B cell (primary cell): ENCODE results near the gene GBA2. TPM values are rescaled to one million over a fixed set of nuclear protein-coding genes. Genes with fewer than 3 reads are reported as not detected.

Experiments
- ATAC-seq: fragments of 200-7000 bp; cut with Tn5 transposase; one replicate; pipeline ENCODE4 v1.10.0; 2021; ENCODE audit warnings: low read depth, mild to moderate bottlenecking, moderate number of reproducible peaks, moderate library complexity
- CTCF ChIA-PET: fragments of 350-600 bp; sonication (Branson Sonifier 250); formaldehyde crosslinking; loops from one replicate; lab custom pipeline; 2021; ENCODE audit warnings: antibody characterized with exemption, inconsistent platforms; lab: Charles Lee
- POLR2A ChIA-PET: fragments of 350-600 bp; sonication (Branson Sonifier 250); formaldehyde crosslinking; loops from one replicate; lab custom pipeline; 2021; ENCODE audit warnings: antibody characterized with exemption; lab: Charles Lee
- DNase-seq: peaks from one replicate; pipeline ENCODE4 v3.0.0; 2013
- H2AFZ ChIP-seq: 2 replicates; pipeline ENCODE4 v1.6.1; 2012; ENCODE audit warnings: mild to moderate bottlenecking, low read depth, low read length; ENCODE audit not compliant: insufficient read depth, poor library complexity, severe bottlenecking
- H3K27ac ChIP-seq, 2 donors: 1 replicate in 1 of 2; 2 replicates in 1 of 2; pipeline ENCODE4 v1.5.1; 2012 to 2013; ENCODE audit warnings: low read length in 2 of 2, mild to moderate bottlenecking in 2 of 2, moderate library complexity in 1 of 2
- H3K27me3 ChIP-seq, 4 experiments: fragments of 200-600 bp in 1 of 4; sonication (generic) in 1 of 4; replicated peaks in 1 of 4; 1 replicate in 2 of 4; 2 replicates in 2 of 4; pipeline versions ENCODE4 v1.6.1 to v1.7.0; 2013 to 2016; ENCODE audit warnings: low read length in 3 of 4, mild to moderate bottlenecking in 2 of 4, mixed read lengths in 1 of 4, moderate library complexity in 1 of 4; ENCODE audit not compliant: insufficient read depth in 4 of 4, control insufficient read depth in 3 of 4; ENCODE audit errors: control extremely low read depth in 1 of 4
- H3K36me3 ChIP-seq, 2 experiments: replicated peaks in 1 of 2; 1 replicate in 1 of 2; 2 replicates in 1 of 2; pipeline versions ENCODE4 v1.6.1 to v1.7.1; 2013; ENCODE audit warnings: low read length in 1 of 2; ENCODE audit not compliant: insufficient read depth in 2 of 2, control insufficient read depth in 1 of 2; ENCODE audit errors: control extremely low read depth in 1 of 2, extremely low read depth in 1 of 2
- H3K4me1 ChIP-seq, 2 donors: fragments of 200-600 bp in 1 of 2; sonication (generic) in 1 of 2; 1 replicate in 1 of 2; 2 replicates in 1 of 2; pipeline versions ENCODE4 v1.5.1 to v1.6.1; 2013 to 2017; ENCODE audit warnings: low read length in 2 of 2; ENCODE audit not compliant: control insufficient read depth in 2 of 2, insufficient read depth in 2 of 2
- H3K4me2 ChIP-seq: replicated peaks from 2 replicates; pipeline ENCODE3; 2012; ENCODE audit warnings: mild to moderate bottlenecking, low read depth, low read length; ENCODE audit not compliant: poor library complexity, severe bottlenecking
- H3K4me3 ChIP-seq, 5 experiments: fragments of 200-600 bp in 1 of 5; sonication (generic) in 1 of 5; 1 replicate in 3 of 5; 2 replicates in 2 of 5; pipeline versions ENCODE4 v1.5.1 to v1.7.0; 2011 to 2016; ENCODE audit warnings: low read length in 4 of 5, mild to moderate bottlenecking in 4 of 5, low read depth in 2 of 5, control low read depth in 1 of 5, moderate library complexity in 1 of 5; ENCODE audit not compliant: insufficient read depth in 1 of 5; ENCODE audit errors: control extremely low read depth in 1 of 5, extremely low read depth in 1 of 5
- H3K79me2 ChIP-seq: fragments of 200-600 bp; sonication (generic); one replicate; pipeline ENCODE4 v1.6.0; 2016; ENCODE audit warnings: low read length; ENCODE audit not compliant: control insufficient read depth, insufficient read depth
- H3K9ac ChIP-seq: fragments of 200-600 bp; sonication (generic); 2 replicates; pipeline ENCODE4 v1.6.1; 2017; ENCODE audit warnings: mild to moderate bottlenecking, low read length, moderate library complexity
- H3K9me3 ChIP-seq, 3 donors: one replicate each; pipeline versions ENCODE4 v1.6.1 to v1.7.1; 2013; ENCODE audit warnings: low read length in 2 of 3; ENCODE audit not compliant: control insufficient read depth in 2 of 3, insufficient read depth in 1 of 3; ENCODE audit errors: control extremely low read depth in 1 of 3
- H4K20me1 ChIP-seq: 2 replicates; pipeline ENCODE4 v1.6.0; 2012; ENCODE audit warnings: mild to moderate bottlenecking, low read length; ENCODE audit not compliant: insufficient read depth, control insufficient read depth, poor library complexity, severe bottlenecking
- H3K27ac Mint-ChIP-seq: one replicate; pipeline ENCODE4 v1.8.0; 2021; ENCODE audit warnings: mixed read lengths
- H3K27me3 Mint-ChIP-seq: one replicate; pipeline ENCODE4 v1.8.0; 2021; ENCODE audit warnings: mixed read lengths
- H3K4me1 Mint-ChIP-seq: one replicate; pipeline ENCODE4 v1.8.0; 2021; ENCODE audit warnings: mixed read lengths
- H3K4me3 Mint-ChIP-seq: one replicate; pipeline ENCODE4 v1.8.0; 2021; ENCODE audit warnings: mixed read lengths
- H3K9me3 Mint-ChIP-seq: one replicate; pipeline ENCODE4 v1.8.0; 2022; ENCODE audit warnings: mixed read lengths; ENCODE audit not compliant: insufficient read depth
- CTCF ChIP-seq: fragments of 200-600 bp; IDR thresholded peaks from one replicate; pipeline ENCODE4 v1.8.0; 2022; ENCODE audit warnings: antibody characterized with exemption, mild to moderate bottlenecking
- EZH2 ChIP-seq: IDR thresholded peaks from 2 replicates; pipeline ENCODE4 v1.6.1; 2012; ENCODE audit warnings: borderline replicate concordance, low read depth, mild to moderate bottlenecking, moderate library complexity, low read length; ENCODE audit not compliant: insufficient read depth, poor library complexity, severe bottlenecking
- WGBS: methylation state at CpG from one replicate; pipeline ENCODE4 v1.1.5; 2013; ENCODE audit warnings: missing lambda C conversion rate; ENCODE audit not compliant: insufficient coverage; 5-methylcytosine and 5-hydroxymethylcytosine counted together
- intact Hi-C: fragments of 100-400 bp; cut with micrococcal nuclease; formaldehyde crosslinking; loops from one replicate; pipeline ENCODE4 v1.10.0; 2022
- polyA plus RNA-seq: library from polyadenylated mRNA; depleted of rRNA; stranded (reverse); fragments of >200 nt; gene quantifications from 2 replicates; pipeline ENCODE4 v1.2.3, GENCODE V29; 2012
- total RNA-seq, 2 donors: library from RNA; stranded (reverse); fragments of 120-200 nt in 1 of 2; gene quantifications; 1 replicate in 1 of 2; 2 replicates in 1 of 2; pipeline versions ENCODE4 v1.2.3 to v1.2.4, GENCODE V29; 2013 to 2022

The GBA2 gene
- total and polyA plus RNA-seq, 2 donors (not counting 1 experiment from before 2014, with no cell fraction given): 114 to 137 TPM

DNA sequence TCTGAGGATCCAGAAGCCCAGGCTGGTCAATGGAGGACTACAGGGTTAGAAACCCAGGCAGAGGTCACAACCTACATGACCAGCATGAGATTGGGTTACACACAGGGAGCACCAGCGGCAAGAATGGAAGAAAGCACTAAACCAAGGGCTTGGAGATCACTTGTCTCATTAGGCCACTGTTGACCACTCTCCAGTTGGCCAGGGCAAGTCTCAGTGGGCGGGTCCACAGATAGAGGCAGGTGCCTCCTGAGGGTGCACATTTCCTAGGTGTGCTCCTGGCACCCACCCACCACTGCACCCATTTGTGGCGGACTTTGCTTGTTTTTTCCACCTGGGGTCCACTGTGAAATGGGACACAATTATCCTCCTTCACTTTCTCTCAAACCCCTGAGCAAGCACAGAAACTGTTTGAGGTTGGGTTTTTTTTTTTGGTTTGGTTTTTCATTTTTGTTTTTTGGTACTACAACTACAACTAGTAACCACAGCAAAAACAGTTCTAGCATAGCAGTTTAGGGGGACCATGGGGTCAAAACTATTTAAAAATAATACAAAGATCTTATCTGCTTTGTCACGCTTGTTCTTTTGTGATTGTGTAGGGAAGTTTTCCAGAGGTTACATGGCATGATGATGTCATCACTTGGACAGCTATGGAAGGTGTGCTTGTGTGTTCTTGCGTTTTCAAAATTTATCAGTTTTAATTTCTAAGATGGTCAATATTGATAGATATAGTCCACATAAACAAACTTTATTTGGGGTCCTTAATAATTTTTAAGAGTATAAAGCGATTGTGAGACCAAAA, 48.5 kb upstream of the GBA2 start:
- H3K4me3 ChIP-seq: no peak overlapping the region
- no peak overlapping the region for H3K4me3 Mint-ChIP-seq
- H4K20me1 ChIP-seq: no peaks in the 10 kb centered on the region
- no peaks in the 10 kb centered on the region for H3K9me3 ChIP-seq
- H3K36me3 ChIP-seq: peaks cover 0 to 3% of the 10 kb centered on the region in 2 experiments
- WGBS: 98% methylated on average over 2 of the region's 6 CpGs
- intact Hi-C loops: no loop called here
- TF ChIP-seq EZH2 (no peak), CTCF (no peak)
- no peaks in the 10 kb centered on the region for H3K4me1 Mint-ChIP-seq
- no peaks in the 10 kb centered on the region for H3K27me3 ChIP-seq
- no peaks in the 10 kb centered on the region for H3K27me3 Mint-ChIP-seq
- H3K79me2 ChIP-seq: no peaks in the 10 kb centered on the region
- CTCF ChIA-PET: interaction anchor here (1.4 to 2.3 kb wide), 3 partner anchors 29 to 84 kb away, joined by 4 to 9 read pairs (median 6); no protein-coding TSS in a partner anchor
- H3K4me2 ChIP-seq: no peak overlapping the region
- POLR2A ChIA-PET: interaction anchor here (0.6 kb wide), 1 partner anchor 691 kb away, joined by 3 read pairs; no protein-coding TSS in a partner anchor
- H3K4me1 ChIP-seq: no peaks in the 10 kb centered on the region
- no peak overlapping the region for H3K9ac ChIP-seq
- H3K27ac Mint-ChIP-seq: no peak overlapping the region
- no peak for ATAC-seq
- no peak for DNase-seq
- H2AFZ ChIP-seq: no peak overlapping the region
- H3K9me3 Mint-ChIP-seq: no peaks in the 10 kb centered on the region
- no peak overlapping the region for H3K27ac ChIP-seq

GRCh38 chr9:35795695-35796094, 46.7 kb upstream of the GBA2 start:
- DNase-seq (no peak), ATAC-seq (no peak)
- H3K4me2 ChIP-seq: no peak overlapping the region
- ChIA-PET POLR2A (interaction anchor here (0.6 kb wide), 1 partner anchor 1967 kb away, joined by 3 read pairs; no protein-coding TSS in a partner anchor), CTCF (interaction anchor here (2.0 kb wide), 1 partner anchor 86 kb away, joined by 6 read pairs; no protein-coding TSS in a partner anchor)
- no peak overlapping the region for H3K4me3 ChIP-seq
- no peak overlapping the region for H2AFZ ChIP-seq
- H3K27me3 ChIP-seq: peaks cover 0 to 4% (median 1%) of the 10 kb centered on the region in 4 experiments
- peaks cover 2% of the 10 kb centered on the region for H3K79me2 ChIP-seq
- intact Hi-C loops: no loop called here
- H3K4me3 Mint-ChIP-seq: no peak overlapping the region
- H3K9ac ChIP-seq: no peak overlapping the region
- H3K27ac ChIP-seq: no peak overlapping the region
- H3K36me3 ChIP-seq: peaks cover 0 to 3% of the 10 kb centered on the region in 2 experiments
- H3K27me3 Mint-ChIP-seq: no peaks in the 10 kb centered on the region
- H3K9me3 Mint-ChIP-seq: no peaks in the 10 kb centered on the region
- no peak for TF ChIP-seq CTCF
- no peak for TF ChIP-seq EZH2
- H3K27ac Mint-ChIP-seq: no peak overlapping the region
- H3K9me3 ChIP-seq: no peaks in the 10 kb centered on the region
- peaks cover 3% of the 10 kb centered on the region for H3K4me1 Mint-ChIP-seq
- peaks cover 6% of the 10 kb centered on the region for H4K20me1 ChIP-seq
- H3K4me1 ChIP-seq: peaks cover 0 to 5% of the 10 kb centered on the region in 2 donors
